Effector memory CD4-positive, alpha-beta T cell (primary cell): ENCODE data around the gene NFIX.

Experiments used
- DNase-seq, 3 donors: peaks; one replicate each; pipeline ENCODE4 v3.0.0-alpha.2; 2020
- H3K27ac ChIP-seq: 2 replicates; pipeline ENCODE4 v1.7.0; 2013; ENCODE audit warnings: mild to moderate bottlenecking, low read length, moderate library complexity; ENCODE audit not compliant: insufficient read depth, poor library complexity, severe bottlenecking
- H3K27me3 ChIP-seq: replicated peaks from 2 replicates; pipeline ENCODE4 v1.7.0; 2013; ENCODE audit warnings: mild to moderate bottlenecking, low read length; ENCODE audit not compliant: insufficient read depth, control insufficient read depth, poor library complexity, severe bottlenecking
- H3K36me3 ChIP-seq: 2 replicates; pipeline ENCODE4 v1.7.0; 2013; ENCODE audit warnings: mild to moderate bottlenecking, low read length, moderate library complexity; ENCODE audit not compliant: control insufficient read depth, insufficient read depth
- H3K4me1 ChIP-seq: 2 replicates; pipeline ENCODE4 v1.7.0; 2013; ENCODE audit warnings: low read length, mild to moderate bottlenecking; ENCODE audit not compliant: control insufficient read depth, insufficient read depth, poor library complexity, severe bottlenecking
- H3K4me3 ChIP-seq: 2 replicates; pipeline ENCODE4 v1.7.0; 2013; ENCODE audit warnings: low read length, low read depth, mild to moderate bottlenecking; ENCODE audit not compliant: insufficient read depth, poor library complexity, severe bottlenecking
- H3K9me3 ChIP-seq: 2 replicates; pipeline ENCODE4 v1.7.0; 2013; ENCODE audit warnings: mild to moderate bottlenecking, low read length, moderate library complexity; ENCODE audit not compliant: control insufficient read depth

NFIX gene

DNA sequence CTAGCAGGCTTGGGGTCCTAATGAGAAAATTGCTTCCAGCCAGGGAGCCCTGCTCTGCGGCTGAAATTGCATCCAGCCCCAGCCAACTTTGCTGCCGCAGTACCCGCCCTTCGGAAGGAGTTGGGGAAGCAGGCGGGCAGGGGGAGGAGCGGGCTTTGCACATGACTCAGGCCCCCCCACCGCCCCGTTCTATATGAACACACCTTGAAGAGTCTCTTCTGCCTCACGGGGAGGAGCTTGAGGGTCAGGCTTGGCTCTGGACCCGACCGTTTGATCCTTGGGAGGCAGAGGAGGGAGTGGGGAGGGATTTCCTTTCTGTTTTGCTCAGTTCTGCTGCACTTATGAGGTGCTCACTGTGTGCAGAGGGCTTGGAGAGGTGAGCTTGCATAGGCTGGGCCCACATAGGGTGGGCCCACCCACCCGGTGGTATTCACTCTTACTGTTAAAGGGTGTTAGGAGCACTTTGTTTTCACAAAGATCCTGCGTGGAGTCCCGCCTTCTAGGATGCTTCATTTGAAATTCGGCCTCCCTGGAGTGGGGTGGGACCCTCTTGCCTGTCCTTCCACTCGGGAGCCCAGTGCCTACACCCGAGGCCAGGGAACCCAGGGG, 60.9 kb downstream of the NFIX start:
- Histone ChIP-seq H3K9me3 (no peaks in the 10 kb centered on the region), H3K36me3 (no peaks in the 10 kb centered on the region), H3K27me3 (no peaks in the 10 kb centered on the region), H3K27ac (no peak overlapping the region), H3K4me3 (no peak overlapping the region), H3K4me1 (no peaks in the 10 kb centered on the region)
- no peak for DNase-seq

DNA sequence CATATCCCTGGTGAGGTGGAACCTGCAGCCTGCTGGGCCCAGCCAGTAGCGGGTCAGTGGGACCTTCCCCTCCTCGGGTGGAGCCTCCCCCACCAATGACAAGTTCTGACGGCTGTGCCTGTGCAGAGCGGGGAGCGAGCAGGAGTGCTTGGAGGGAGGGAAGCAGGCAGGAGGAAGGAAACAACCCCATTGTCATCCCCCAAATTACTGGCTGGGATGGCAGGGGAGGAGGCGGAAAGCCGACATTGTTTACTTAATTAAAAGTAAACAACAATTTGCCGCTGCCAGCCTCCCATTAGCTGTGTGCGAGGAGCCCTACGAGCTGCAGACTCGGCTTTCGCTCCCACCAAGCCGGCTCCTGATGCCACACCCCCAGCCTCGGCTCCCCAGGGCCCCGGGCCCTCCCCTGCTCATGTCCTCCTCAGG, 61.9 kb downstream of the NFIX start:
- no peak for DNase-seq
- no peak overlapping the region for H3K4me3 ChIP-seq
- no peaks in the 10 kb centered on the region for H3K9me3 ChIP-seq
- H3K27me3 ChIP-seq, result no peaks in the 10 kb centered on the region
- H3K4me1 ChIP-seq, result no peaks in the 10 kb centered on the region
- no peaks in the 10 kb centered on the region for H3K36me3 ChIP-seq
- H3K27ac ChIP-seq, result no peak overlapping the region

DNA sequence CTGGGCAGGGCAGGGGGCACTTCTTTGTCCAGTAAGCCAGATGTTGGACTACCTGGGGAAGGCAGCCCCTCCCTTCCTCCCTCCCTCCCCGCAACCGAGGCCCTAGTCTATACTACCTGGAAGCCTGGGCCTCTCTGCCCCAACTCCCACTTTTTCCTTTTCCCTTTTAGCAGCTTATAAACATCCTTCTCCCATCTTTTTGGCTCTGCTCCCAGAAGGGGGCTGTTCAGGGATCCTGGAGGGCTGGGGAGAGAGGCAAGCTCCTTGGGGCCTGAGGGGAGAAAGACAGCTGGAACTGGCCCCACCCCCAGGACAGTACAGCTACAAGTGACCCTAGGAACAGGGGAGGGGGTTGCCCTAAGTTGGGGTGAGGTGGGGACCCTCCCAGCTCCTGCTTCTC, 62.5 kb downstream of the NFIX start:
- Histone ChIP-seq H3K4me1 (no peaks in the 10 kb centered on the region), H3K36me3 (no peaks in the 10 kb centered on the region), H3K27me3 (no peaks in the 10 kb centered on the region), H3K27ac (no peak overlapping the region), H3K9me3 (no peaks in the 10 kb centered on the region), H3K4me3 (no peak overlapping the region)
- no peak for DNase-seq

DNA sequence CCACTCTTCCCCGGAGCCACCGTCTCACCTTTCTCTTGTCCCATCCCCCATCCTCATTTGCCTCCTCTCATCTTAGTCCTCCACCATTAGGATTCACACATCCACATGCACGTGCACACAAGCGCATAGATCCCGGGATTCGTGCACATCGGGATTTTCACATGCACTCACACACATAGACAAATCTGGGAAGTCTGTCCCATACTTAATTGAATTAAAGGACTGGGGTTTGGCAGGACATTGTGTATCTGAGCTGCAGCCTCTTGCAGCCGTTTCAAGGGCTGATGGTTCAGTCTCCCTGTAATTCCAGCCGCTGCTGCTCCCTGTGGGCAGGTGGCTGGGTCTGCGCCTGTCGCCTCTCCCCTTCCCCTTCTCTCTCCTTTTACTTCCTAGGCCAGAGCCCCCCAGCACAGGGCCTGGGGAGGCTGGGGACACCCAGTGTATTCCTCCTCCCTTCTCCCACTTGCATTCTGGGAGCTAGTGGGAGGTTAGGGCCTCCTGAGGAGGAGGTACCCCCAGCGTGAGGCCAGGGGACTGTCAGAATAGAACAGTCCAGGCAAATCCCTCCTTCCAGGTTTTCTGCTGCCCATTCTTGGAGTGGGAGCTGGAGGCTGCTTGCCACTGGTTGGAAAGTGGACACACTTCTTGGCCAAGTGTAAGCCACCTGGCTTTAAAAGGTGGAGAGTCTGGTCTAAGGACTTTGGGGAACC, 63.8 kb downstream of the NFIX start:
- no peak for DNase-seq
- H3K4me1 ChIP-seq, result no peaks in the 10 kb centered on the region
- H3K36me3 ChIP-seq, result no peaks in the 10 kb centered on the region
- no peaks in the 10 kb centered on the region for H3K27me3 ChIP-seq
- no peak overlapping the region for H3K27ac ChIP-seq
- H3K4me3 ChIP-seq, result no peak overlapping the region
- H3K9me3 ChIP-seq, result no peaks in the 10 kb centered on the region

DNA sequence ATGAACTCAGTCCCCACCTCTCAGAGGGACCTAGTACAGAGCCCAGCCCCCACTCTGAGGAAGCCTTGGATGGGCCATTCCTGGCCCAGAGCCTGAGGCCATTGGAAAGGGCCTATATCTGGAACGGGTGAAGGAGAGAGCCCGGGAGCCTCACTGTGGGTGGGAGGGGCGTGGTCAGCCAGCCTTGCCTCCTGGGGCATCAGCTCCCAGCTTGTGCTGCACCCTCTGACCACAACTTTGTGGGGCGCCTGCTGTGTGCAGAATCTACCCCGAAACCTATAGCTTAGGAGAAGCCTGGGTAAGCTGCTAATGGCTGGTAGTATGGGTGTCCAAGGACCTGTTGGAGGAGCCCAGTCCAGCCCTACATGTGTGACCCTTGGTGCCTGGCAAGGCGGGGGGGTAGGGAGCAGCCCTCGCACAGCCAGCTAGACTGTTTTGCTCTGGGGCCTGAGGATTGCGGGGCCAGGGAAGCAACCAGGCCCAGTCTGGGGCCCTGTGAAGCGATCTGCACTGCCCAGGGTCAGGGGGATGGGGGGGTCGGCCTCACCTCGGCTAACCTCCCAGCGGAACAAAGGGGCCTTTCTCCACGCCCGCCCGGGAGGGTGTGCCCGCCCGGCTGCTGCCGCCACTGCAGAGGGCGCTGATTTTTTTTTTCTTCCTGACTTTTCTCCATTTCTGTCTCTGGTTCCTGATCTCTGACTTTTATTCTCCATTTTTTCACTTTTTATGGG, 65.1 kb downstream of the NFIX start:
- Histone ChIP-seq H3K9me3 (no peaks in the 10 kb centered on the region), H3K4me3 (no peak overlapping the region), H3K36me3 (no peaks in the 10 kb centered on the region), H3K27ac (no peak overlapping the region), H3K27me3 (no peaks in the 10 kb centered on the region), H3K4me1 (no peaks in the 10 kb centered on the region)
- DNase-seq, result no peak

DNA sequence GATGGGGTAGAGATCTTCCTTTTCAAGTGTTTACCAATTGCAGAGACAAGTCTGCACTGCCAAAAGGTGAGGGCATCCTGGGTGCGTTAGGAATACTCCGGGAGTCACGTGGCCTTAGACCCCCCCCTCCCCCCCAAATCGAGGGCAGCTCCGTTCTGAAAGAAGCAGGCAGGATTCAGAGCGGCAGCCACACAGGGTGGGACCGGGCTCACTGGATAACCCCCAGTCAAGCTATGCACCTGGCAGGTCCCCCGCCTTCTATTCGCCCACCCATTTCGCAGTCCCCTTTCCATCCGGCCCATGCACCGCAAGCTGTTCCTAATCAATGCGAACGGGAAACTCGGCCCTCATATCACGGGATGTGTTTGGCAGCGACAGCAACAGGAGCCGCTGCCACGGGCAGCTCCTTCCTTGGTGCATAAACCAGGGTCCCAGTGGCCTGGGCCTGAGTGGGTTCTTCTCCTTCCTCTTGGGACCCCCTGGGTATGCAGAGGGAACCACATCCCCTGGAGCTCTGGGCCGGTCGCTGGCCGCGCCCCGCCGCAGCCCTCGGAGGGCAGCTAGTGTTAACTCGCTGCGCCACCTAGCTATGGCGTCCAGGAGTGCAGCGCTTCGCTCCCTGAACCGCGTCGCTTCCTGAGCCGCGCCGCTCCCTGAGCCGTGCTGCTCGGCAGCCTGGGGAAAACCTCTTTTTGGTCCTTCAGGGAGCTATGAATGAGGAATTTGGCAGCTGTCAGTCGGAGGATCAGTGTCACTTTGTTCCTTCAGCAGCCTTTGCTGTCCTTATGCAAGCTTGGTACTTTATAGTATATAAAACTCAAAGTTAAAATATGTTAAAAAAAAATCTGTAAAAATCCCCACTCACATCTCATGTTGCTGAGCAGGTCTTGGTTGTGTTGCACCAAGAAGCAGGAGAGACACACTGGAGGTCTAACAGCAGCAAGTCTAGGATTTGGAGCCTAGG, 66.0 kb downstream of the NFIX start:
- Histone ChIP-seq H3K27ac (no peak overlapping the region), H3K27me3 (no peaks in the 10 kb centered on the region), H3K4me3 (peak overlapping the region; percentile 48), H3K9me3 (no peaks in the 10 kb centered on the region), H3K4me1 (no peaks in the 10 kb centered on the region), H3K36me3 (no peaks in the 10 kb centered on the region)
- peak; percentile 37 to 54 (median 52) for DNase-seq

DNA sequence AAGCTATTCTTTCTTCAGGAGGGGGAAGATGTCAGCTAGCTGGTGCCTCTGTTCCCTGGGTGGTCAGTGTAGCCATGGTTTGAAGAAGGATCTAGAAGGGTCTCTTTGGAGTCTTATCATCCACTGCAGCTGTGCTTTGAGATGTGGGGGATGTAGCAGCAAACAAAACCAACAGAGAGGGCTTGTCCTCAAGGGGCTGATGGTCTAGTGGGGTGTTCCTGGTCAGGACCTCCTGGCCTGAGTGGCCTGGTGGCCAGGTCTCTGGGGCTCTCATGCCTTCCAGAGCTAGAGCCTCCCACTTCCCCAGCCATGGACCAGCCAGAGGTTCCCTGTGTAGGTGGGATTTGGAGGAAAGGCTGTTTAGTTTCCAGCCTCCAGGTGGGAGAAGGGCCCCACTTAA, 67.0 kb downstream of the NFIX start:
- Histone ChIP-seq H3K9me3 (no peaks in the 10 kb centered on the region), H3K27ac (no peak overlapping the region), H3K4me3 (no peak overlapping the region), H3K36me3 (no peaks in the 10 kb centered on the region), H3K4me1 (no peaks in the 10 kb centered on the region), H3K27me3 (no peaks in the 10 kb centered on the region)
- DNase-seq, result no peak

DNA sequence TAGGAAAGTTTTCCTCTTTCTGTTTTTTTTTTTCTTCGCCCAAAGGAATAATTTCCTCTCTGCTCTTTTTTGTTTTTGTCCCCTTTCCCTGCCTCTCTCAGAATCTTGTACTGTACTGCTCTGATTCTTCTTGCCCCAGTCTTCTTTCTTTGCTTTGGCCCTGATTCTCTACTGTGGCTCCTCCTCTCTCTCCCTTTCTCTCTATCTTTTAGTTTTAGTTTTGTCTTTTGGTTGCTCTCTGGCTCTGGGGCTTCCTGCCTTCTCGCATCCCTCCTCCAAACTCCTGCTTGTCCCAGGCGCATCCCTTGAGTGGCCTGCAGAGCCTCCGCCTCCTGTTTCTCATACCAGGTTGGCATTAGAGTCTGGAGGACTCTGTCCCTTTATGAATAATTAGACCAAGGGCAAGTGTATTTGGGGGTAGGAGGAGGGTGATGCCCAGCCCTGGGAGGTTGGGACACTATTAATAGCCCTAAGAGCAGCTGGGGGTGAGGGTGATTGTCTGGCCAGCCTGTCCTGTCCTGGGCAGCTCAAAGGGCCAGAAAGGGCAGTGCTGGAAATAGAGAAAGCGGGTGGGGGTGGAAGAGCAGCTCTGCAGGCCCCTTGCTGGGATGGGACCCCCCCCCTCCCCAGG, 68.3 kb downstream of the NFIX start:
- DNase-seq, result no peak
- H3K4me3 ChIP-seq, result no peak overlapping the region
- H3K4me1 ChIP-seq, result no peaks in the 10 kb centered on the region
- H3K9me3 ChIP-seq, result no peaks in the 10 kb centered on the region
- no peak overlapping the region for H3K27ac ChIP-seq
- no peaks in the 10 kb centered on the region for H3K36me3 ChIP-seq
- H3K27me3 ChIP-seq, result no peaks in the 10 kb centered on the region

DNA sequence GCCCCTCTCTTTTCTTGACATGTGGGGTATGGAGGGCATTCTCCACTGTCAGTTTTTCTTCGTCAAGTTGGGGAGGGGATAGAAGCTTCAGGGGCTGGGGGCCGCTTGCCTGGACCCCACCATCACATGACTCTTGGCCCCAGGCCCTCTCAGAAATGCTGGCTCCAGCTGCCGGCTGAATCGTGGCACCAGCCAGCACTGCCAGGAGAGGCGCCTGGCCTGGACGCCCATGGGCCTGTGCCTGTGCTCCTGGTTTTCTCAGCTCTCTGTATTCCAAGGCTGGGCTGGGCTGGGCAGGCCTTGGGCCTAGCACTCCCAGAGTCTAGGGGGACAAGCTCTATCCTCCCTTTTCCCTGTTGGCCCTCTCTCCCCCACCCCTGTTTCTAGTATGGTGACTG, 68.8 kb downstream of the NFIX start:
- Histone ChIP-seq H3K9me3 (no peaks in the 10 kb centered on the region), H3K4me1 (no peaks in the 10 kb centered on the region), H3K27ac (no peak overlapping the region), H3K4me3 (no peak overlapping the region), H3K36me3 (no peaks in the 10 kb centered on the region), H3K27me3 (no peaks in the 10 kb centered on the region)
- DNase-seq, result no peak
